H9 (cell line): Measurements from ENCODE around the gene FKBP1C. TPM values are rescaled to one million over a fixed set of nuclear protein-coding genes. Genes with fewer than 3 reads are reported as not detected.

Source experiments
- DNase-seq: peaks from one replicate; pipeline ENCODE4 v3.0.0-alpha.2; 2017
- H2AFZ ChIP-seq: one replicate; pipeline ENCODE4 v1.6.1; 2013; ENCODE audit warnings: mild to moderate bottlenecking, low read length, control low read depth, moderate library complexity
- H2AK5ac ChIP-seq: 2 replicates; pipeline ENCODE4 v1.6.1; 2013; ENCODE audit warnings: low read length, control low read depth, mixed read lengths; ENCODE audit not compliant: insufficient read length
- H2BK120ac ChIP-seq: one replicate; pipeline ENCODE4 v1.6.1; 2013; ENCODE audit warnings: low read depth, mild to moderate bottlenecking, low read length, control low read depth, inconsistent platforms; ENCODE audit not compliant: poor library complexity, severe bottlenecking
- H2BK12ac ChIP-seq: 2 replicates; pipeline ENCODE4 v1.6.1; 2013; ENCODE audit warnings: low read length, control low read depth, mixed read lengths, low read depth; ENCODE audit not compliant: insufficient read length
- H2BK15ac ChIP-seq: 2 replicates; pipeline ENCODE4 v1.6.1; 2013; ENCODE audit warnings: low read depth, low read length, control low read depth
- H2BK20ac ChIP-seq: one replicate; pipeline ENCODE4 v1.6.1; 2013; ENCODE audit warnings: low read depth, mild to moderate bottlenecking, low read length, control low read depth, inconsistent platforms; ENCODE audit not compliant: poor library complexity, severe bottlenecking
- H2BK5ac ChIP-seq: 2 replicates; pipeline ENCODE4 v1.6.1; 2013; ENCODE audit warnings: low read length, control low read depth, mixed read lengths; ENCODE audit not compliant: insufficient read length
- H3K14ac ChIP-seq: 2 replicates; pipeline ENCODE4 v1.6.1; 2013; ENCODE audit warnings: low read length, control low read depth; ENCODE audit not compliant: insufficient read depth
- H3K18ac ChIP-seq: 2 replicates; pipeline ENCODE4 v1.6.1; 2013; ENCODE audit warnings: low read depth, mild to moderate bottlenecking, mixed read lengths, low read length, control low read depth; ENCODE audit not compliant: insufficient read length
- H3K23ac ChIP-seq: 2 replicates; pipeline ENCODE4 v1.6.1; 2013; ENCODE audit warnings: low read length, control low read depth, mixed read lengths, low read depth; ENCODE audit not compliant: insufficient read length
- H3K23me2 ChIP-seq: 2 replicates; pipeline ENCODE4 v1.6.1; 2013; ENCODE audit warnings: low read depth, mild to moderate bottlenecking, mixed read lengths, low read length, control low read depth; ENCODE audit not compliant: insufficient read length, poor library complexity, severe bottlenecking
- H3K27ac ChIP-seq: 2 replicates; pipeline ENCODE4 v1.5.1; 2013; ENCODE audit warnings: low read length, control low read depth, mixed read lengths, low read depth; ENCODE audit not compliant: insufficient read length
- H3K27me3 ChIP-seq: 2 replicates; pipeline ENCODE4 v1.6.1; 2013; ENCODE audit warnings: low read length, control low read depth, inconsistent platforms; ENCODE audit not compliant: insufficient read depth
- H3K4ac ChIP-seq: 2 replicates; pipeline ENCODE4 v1.6.1; 2013; ENCODE audit warnings: low read depth, mild to moderate bottlenecking, control low read depth, inconsistent platforms, low read length, moderate library complexity
- H3K4me1 ChIP-seq: 2 replicates; pipeline ENCODE4 v1.6.1; 2013; ENCODE audit warnings: low read length, control low read depth, inconsistent platforms; ENCODE audit not compliant: insufficient read depth
- H3K4me2 ChIP-seq: 2 replicates; pipeline ENCODE4 v1.6.1; 2013; ENCODE audit warnings: low read length, control low read depth, mixed read lengths; ENCODE audit not compliant: insufficient read length, insufficient read depth
- H3K56ac ChIP-seq: 2 replicates; pipeline ENCODE4 v1.6.1; 2013; ENCODE audit warnings: low read depth, mild to moderate bottlenecking, mixed read lengths, low read length, control low read depth; ENCODE audit not compliant: insufficient read length
- H3K79me1 ChIP-seq: 2 replicates; pipeline ENCODE4 v1.6.1; 2013; ENCODE audit warnings: low read depth, mild to moderate bottlenecking, moderate library complexity, low read length, control low read depth, inconsistent platforms; ENCODE audit not compliant: insufficient read depth, poor library complexity, severe bottlenecking
- H3K79me2 ChIP-seq: 2 replicates; pipeline ENCODE4 v1.6.1; 2013; ENCODE audit warnings: low read length, control low read depth, inconsistent platforms; ENCODE audit not compliant: insufficient read depth
- H3K9ac ChIP-seq: 2 replicates; pipeline ENCODE4 v1.6.1; 2013; ENCODE audit warnings: low read length, control low read depth, mixed read lengths; ENCODE audit not compliant: insufficient read length; ENCODE audit errors: extremely low read depth
- H3K9me3 ChIP-seq: one replicate; pipeline ENCODE4 v1.6.1; 2013; ENCODE audit warnings: low read depth, low read length, inconsistent platforms; ENCODE audit not compliant: control insufficient read depth
- H3T11ph ChIP-seq: one replicate; pipeline ENCODE4 v1.6.1; 2013; ENCODE audit warnings: mild to moderate bottlenecking, low read length, control low read depth, inconsistent platforms
- H4K20me1 ChIP-seq: one replicate; pipeline ENCODE4 v1.6.1; 2013; ENCODE audit not compliant: control insufficient read depth, insufficient read length, insufficient read depth
- H4K5ac ChIP-seq: 2 replicates; pipeline ENCODE4 v1.6.1; 2013; ENCODE audit warnings: low read depth, mild to moderate bottlenecking, mixed read lengths, low read length, control low read depth; ENCODE audit not compliant: insufficient read length
- H4K8ac ChIP-seq: replicated peaks from 2 replicates; pipeline ENCODE4 v1.6.1; 2013; ENCODE audit warnings: low read length, control low read depth, mixed read lengths, low read depth; ENCODE audit not compliant: insufficient read length
- H4K91ac ChIP-seq: 2 replicates; pipeline ENCODE4 v1.6.1; 2013; ENCODE audit warnings: low read depth, mild to moderate bottlenecking, moderate library complexity, mixed read lengths, low read length, control low read depth; ENCODE audit not compliant: insufficient read length
- H3K27ac Mint-ChIP-seq, 3 experiments: 2 replicates in 2 of 3; 3 replicates in 1 of 3; pipeline ENCODE4 v1.8.0; 2020 to 2021; ENCODE audit warnings: mixed read lengths in 3 of 3, mild to moderate bottlenecking in 1 of 3, moderate library complexity in 1 of 3
- H3K27me3 Mint-ChIP-seq: 2 replicates; pipeline ENCODE4 v1.8.0; 2021; ENCODE audit warnings: low read depth, mild to moderate bottlenecking, moderate library complexity, mixed read lengths
- H3K36me3 Mint-ChIP-seq, 3 experiments: 2 replicates in 2 of 3; 3 replicates in 1 of 3; pipeline ENCODE4 v1.8.0; 2020 to 2021; ENCODE audit warnings: low read depth in 3 of 3, mixed read lengths in 3 of 3; ENCODE audit not compliant: insufficient read depth in 1 of 3
- H3K4me1 Mint-ChIP-seq, 2 experiments: 2 replicates each; pipeline ENCODE4 v1.8.0; 2020; ENCODE audit warnings: mixed read lengths in 2 of 2
- H3K4me3 Mint-ChIP-seq, 2 experiments: 2 replicates in 1 of 2; 3 replicates in 1 of 2; pipeline ENCODE4 v1.8.0; 2020 to 2021; ENCODE audit warnings: mild to moderate bottlenecking in 2 of 2, mixed read lengths in 2 of 2, moderate library complexity in 1 of 2
- H3K9me3 Mint-ChIP-seq, 2 experiments: 2 replicates in 1 of 2; 3 replicates in 1 of 2; pipeline ENCODE4 v1.8.0; 2020; ENCODE audit warnings: mild to moderate bottlenecking in 2 of 2, mixed read lengths in 2 of 2, moderate library complexity in 1 of 2
- WGBS: extraction: QIAGEN DNeasy Blood & Tissue Kit; methylation state at CpG from one replicate; pipeline ENCODE4 v1.1.7; 2013; ENCODE audit warnings: missing lambda C conversion rate, low lambda C conversion rate, mixed read lengths; ENCODE audit not compliant: insufficient read length; ENCODE audit errors: extremely low coverage; 5-methylcytosine and 5-hydroxymethylcytosine counted together
- total RNA-seq: library from RNA; stranded (reverse); gene quantifications from 2 replicates; pipeline ENCODE4 v1.2.1, GENCODE V29; 2021
- TF ChIP-seq, protein P1 (sequence below): fragments of 200-600 bp; sonication (generic); conservative IDR thresholded peaks from 3 replicates; pipeline ENCODE4 v1.8.0; 2021; ENCODE audit warnings: antibody characterized with exemption, mild to moderate bottlenecking

The FKBP1C gene
- total RNA-seq, 1 experiment from 2014 or later, result 0.52 TPM

GRCh38 chr6:63245420-63245819 is 34.2 kb downstream of the FKBP1C start:
- no peaks in the 10 kb centered on the region for H3K9me3 Mint-ChIP-seq
- Histone ChIP-seq H2AK5ac (no peak overlapping the region), H3K79me1 (no peaks in the 10 kb centered on the region), H3K4me1 (no peaks in the 10 kb centered on the region), H3K56ac (no peak overlapping the region), H3K27ac (no peak overlapping the region), H3K4me2 (no peak overlapping the region), H3K18ac (no peak overlapping the region), H3K14ac (no peak overlapping the region), H3K9ac (no peak overlapping the region), H4K20me1 (no peaks in the 10 kb centered on the region), H2BK20ac (no peak overlapping the region), H3K23me2 (no peaks in the 10 kb centered on the region), H2BK15ac (no peak overlapping the region), H2BK120ac (no peak overlapping the region), H3K4ac (no peak overlapping the region), H3K79me2 (no peaks in the 10 kb centered on the region), H3K27me3 (no peaks in the 10 kb centered on the region), H2BK12ac (no peak overlapping the region), H3K9me3 (no peaks in the 10 kb centered on the region), H2AFZ (no peak overlapping the region), H2BK5ac (no peak overlapping the region), H3K23ac (no peak overlapping the region), H4K91ac (no peak overlapping the region), H3T11ph (no peak overlapping the region), H4K8ac (no peak overlapping the region), H4K5ac (no peak overlapping the region)
- H3K27ac Mint-ChIP-seq, result no peak overlapping the region
- H3K27me3 Mint-ChIP-seq, result no peaks in the 10 kb centered on the region
- no peak overlapping the region for H3K4me3 Mint-ChIP-seq
- no peaks in the 10 kb centered on the region for H3K4me1 Mint-ChIP-seq
- no peak for DNase-seq
- no peaks in the 10 kb centered on the region for H3K36me3 Mint-ChIP-seq
- TF ChIP-seq, protein P1, sequence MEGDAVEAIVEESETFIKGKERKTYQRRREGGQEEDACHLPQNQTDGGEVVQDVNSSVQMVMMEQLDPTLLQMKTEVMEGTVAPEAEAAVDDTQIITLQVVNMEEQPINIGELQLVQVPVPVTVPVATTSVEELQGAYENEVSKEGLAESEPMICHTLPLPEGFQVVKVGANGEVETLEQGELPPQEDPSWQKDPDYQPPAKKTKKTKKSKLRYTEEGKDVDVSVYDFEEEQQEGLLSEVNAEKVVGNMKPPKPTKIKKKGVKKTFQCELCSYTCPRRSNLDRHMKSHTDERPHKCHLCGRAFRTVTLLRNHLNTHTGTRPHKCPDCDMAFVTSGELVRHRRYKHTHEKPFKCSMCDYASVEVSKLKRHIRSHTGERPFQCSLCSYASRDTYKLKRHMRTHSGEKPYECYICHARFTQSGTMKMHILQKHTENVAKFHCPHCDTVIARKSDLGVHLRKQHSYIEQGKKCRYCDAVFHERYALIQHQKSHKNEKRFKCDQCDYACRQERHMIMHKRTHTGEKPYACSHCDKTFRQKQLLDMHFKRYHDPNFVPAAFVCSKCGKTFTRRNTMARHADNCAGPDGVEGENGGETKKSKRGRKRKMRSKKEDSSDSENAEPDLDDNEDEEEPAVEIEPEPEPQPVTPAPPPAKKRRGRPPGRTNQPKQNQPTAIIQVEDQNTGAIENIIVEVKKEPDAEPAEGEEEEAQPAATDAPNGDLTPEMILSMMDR, result no peak
- no CpG with 5 or more reads among the region's 2 CpGs for WGBS
